Fibroblast of lung (primary cell): ENCODE measurements around the gene DNASE2B. TPM values are rescaled to one million over a fixed set of nuclear protein-coding genes. Genes with fewer than 3 reads are reported as not detected.

ENCODE experiments used
- DNase-seq, 2 donors: peaks; one replicate each; pipeline versions ENCODE4 v3.0.0 to v3.0.0-alpha.2; 2010; ENCODE audit warnings: low read depth in 2 of 2
- H2AFZ ChIP-seq: 2 replicates; pipeline ENCODE4 v1.5.1; 2012; ENCODE audit warnings: low read length, control low read depth, inconsistent platforms
- H3K27ac ChIP-seq: 2 replicates; pipeline ENCODE4 v1.5.1; 2011; ENCODE audit warnings: low read length, control low read depth; ENCODE audit not compliant: insufficient read depth
- H3K27me3 ChIP-seq: 2 replicates; pipeline ENCODE4 v1.5.1; 2011; ENCODE audit warnings: mild to moderate bottlenecking, low read length; ENCODE audit not compliant: control insufficient read depth, insufficient read depth
- H3K36me3 ChIP-seq: 2 replicates; pipeline ENCODE4 v1.5.1; 2011; ENCODE audit warnings: low read length; ENCODE audit not compliant: control insufficient read depth, insufficient read depth
- H3K4me1 ChIP-seq: 2 replicates; pipeline ENCODE4 v1.5.1; 2011; ENCODE audit warnings: low read length; ENCODE audit not compliant: control insufficient read depth, insufficient read depth; ENCODE audit errors: extremely low read depth
- H3K4me2 ChIP-seq: 2 replicates; pipeline ENCODE4 v1.5.1; 2011; ENCODE audit warnings: low read length, control low read depth; ENCODE audit not compliant: insufficient read depth; ENCODE audit errors: extremely low read depth
- H3K4me3 ChIP-seq, 4 experiments: fragments of 200-600 bp in 1 of 4; sonication (generic) in 1 of 4; replicated peaks in 1 of 4; 2 replicates each; pipeline ENCODE4 v1.5.1; 2011 to 2016; ENCODE audit warnings: low read length in 4 of 4, low read depth in 3 of 4, mild to moderate bottlenecking in 3 of 4, control low read depth in 2 of 4, inconsistent platforms in 1 of 4, mixed read lengths in 1 of 4; ENCODE audit not compliant: insufficient read depth in 1 of 4; ENCODE audit errors: control extremely low read depth in 1 of 4
- H3K79me2 ChIP-seq: 2 replicates; pipeline ENCODE4 v1.5.1; 2012; ENCODE audit warnings: mild to moderate bottlenecking, low read length, inconsistent platforms; ENCODE audit not compliant: control insufficient read depth, insufficient read depth
- H3K9ac ChIP-seq: 2 replicates; pipeline ENCODE4 v1.5.1; 2011; ENCODE audit warnings: mild to moderate bottlenecking, low read length, control low read depth; ENCODE audit not compliant: insufficient read depth
- H3K9me3 ChIP-seq: 2 replicates; pipeline ENCODE4 v1.5.1; 2012; ENCODE audit warnings: low read depth, low read length; ENCODE audit not compliant: control insufficient read depth, insufficient read depth
- H4K20me1 ChIP-seq: 2 replicates; pipeline ENCODE4 v1.5.1; 2011; ENCODE audit warnings: low read length; ENCODE audit not compliant: control insufficient read depth, insufficient read depth; ENCODE audit errors: extremely low read depth
- CTCF ChIP-seq, 2 donors: IDR thresholded peaks in 1 of 2; conservative IDR thresholded peaks in 1 of 2; 1 replicate in 1 of 2; 2 replicates in 1 of 2; pipeline ENCODE4 v1.5.1; 2011 to 2012; ENCODE audit warnings: low read length in 2 of 2, control low read depth in 1 of 2, inconsistent platforms in 1 of 2, low read depth in 1 of 2, mild to moderate bottlenecking in 1 of 2
- EZH2 ChIP-seq: IDR thresholded peaks from 2 replicates; pipeline ENCODE4 v1.5.1; 2012; ENCODE audit warnings: low read length, control low read depth, mild to moderate bottlenecking; ENCODE audit errors: missing control alignments
- polyA plus RNA-seq, 2 donors: library from polyadenylated mRNA; depleted of rRNA in 1 of 2; stranded (reverse) in 1 of 2; unstranded in 1 of 2; fragments of >200 nt; gene quantifications; 2 replicates each; pipeline ENCODE4 v1.2.1, GENCODE V29; 2011 to 2012; ENCODE audit warnings: missing spikeins in 1 of 2
- total RNA-seq: library from RNA; depleted of rRNA; stranded (reverse); fragments of >200 nt; gene quantifications from 2 replicates; pipeline ENCODE4 v1.2.1, GENCODE V29; 2014

DNASE2B gene
- total and polyA plus RNA-seq, 2 donors (not counting 1 experiment from before 2014, with no cell fraction given), result not detected

- H3K4me1 ChIP-seq, result no peaks in the 10 kb centered on the region
- no peak overlapping the region for H3K4me2 ChIP-seq
- H3K4me3 ChIP-seq, result no peak overlapping the region
- DNase-seq, result no peak
- no peak overlapping the region for H3K9ac ChIP-seq
- H3K27ac ChIP-seq, result no peak overlapping the region
- no peaks in the 10 kb centered on the region for H3K79me2 ChIP-seq
- H3K27me3 ChIP-seq, result peaks cover 7% of the 10 kb centered on the region
- no peak overlapping the region for H2AFZ ChIP-seq
- no peaks in the 10 kb centered on the region for H4K20me1 ChIP-seq
- no peaks in the 10 kb centered on the region for H3K9me3 ChIP-seq
- H3K36me3 ChIP-seq, result no peaks in the 10 kb centered on the region
- TF ChIP-seq EZH2 (no peak), CTCF (conservative IDR thresholded peaks at IDR 0.05 in 1 of 2, IDR thresholded peaks at IDR 0.05 in 1 of 2; ENCODE audit: low read depth in 1 of 2, low read length in 2 of 2) (no peak)
These were observed 63.8 kb downstream of the DNASE2B start for GRCh38 chr1:84462118-84462517.

Other genes starting within 250 kb of the DNASE2B start
- 1.3 and 2.5 TPM in 2 replicates for gene SAMD13, start 96.8 kb upstream of the DNASE2B start, total RNA-seq
- gene SAMD13, start 96.8 kb upstream of the DNASE2B start, polyA plus RNA-seq, result 0.44 and 0.68 TPM in 2 replicates
- gene RPF1, start 80.8 kb downstream of the DNASE2B start, total RNA-seq, result 31.6 and 32.2 TPM in 2 replicates
- gene RPF1, start 80.8 kb downstream of the DNASE2B start, polyA plus RNA-seq, result 40.6 and 44.2 TPM in 2 replicates
- 1.0 and 1.7 TPM in 2 replicates for gene SPATA1, start 107.9 kb downstream of the DNASE2B start, total RNA-seq
- 0.54 and 0.96 TPM in 2 replicates for gene SPATA1, start 107.9 kb downstream of the DNASE2B start, polyA plus RNA-seq
- 9.5 and 13.7 TPM in 2 replicates for gene GNG5, start 108.1 kb downstream of the DNASE2B start, total RNA-seq
- gene GNG5, start 108.1 kb downstream of the DNASE2B start, polyA plus RNA-seq, result 59.4 and 73.3 TPM in 2 replicates
- gene CTBS, start 176.0 kb downstream of the DNASE2B start, total RNA-seq, result 6.7 and 10.1 TPM in 2 replicates
- gene CTBS, start 176.0 kb downstream of the DNASE2B start, polyA plus RNA-seq, result 25.2 and 35.5 TPM in 2 replicates